Astrocyte (in vitro differentiated cells and primary cell): ENCODE results near the gene ZNF385D. TPM values are rescaled to one million over a fixed set of nuclear protein-coding genes. Genes with fewer than 3 reads are reported as not detected.

Experiments
- DNase-seq: peaks from one replicate; pipeline ENCODE4 v3.0.0-alpha.2; 2010; ENCODE audit warnings: low read depth
- FAIRE-seq: peaks from 2 replicates; lab custom pipeline; 2011; peaks lifted over from hg19 to GRCh38; lab: Jason Lieb, UNC
- H2AFZ ChIP-seq: 2 replicates; pipeline ENCODE4 v1.6.0; 2012; ENCODE audit warnings: low read depth, low read length, inconsistent platforms
- H3K27ac ChIP-seq: 2 replicates; pipeline ENCODE4 v1.5.1; 2011; ENCODE audit warnings: low read depth, low read length, inconsistent platforms
- H3K27me3 ChIP-seq: 2 replicates; pipeline ENCODE4 v1.6.0; 2011; ENCODE audit warnings: low read length, inconsistent platforms; ENCODE audit not compliant: insufficient read depth
- H3K36me3 ChIP-seq: 2 replicates; pipeline ENCODE4 v1.5.1; 2011; ENCODE audit warnings: low read length, inconsistent platforms; ENCODE audit not compliant: insufficient read depth
- H3K4me1 ChIP-seq: 2 replicates; pipeline ENCODE4 v1.5.1; 2011; ENCODE audit warnings: low read length, inconsistent platforms; ENCODE audit not compliant: insufficient read depth
- H3K4me2 ChIP-seq: 2 replicates; pipeline ENCODE4 v1.6.0; 2012; ENCODE audit warnings: low read length, inconsistent platforms
- H3K4me3 ChIP-seq: 2 replicates; pipeline ENCODE4 v1.5.1; 2011; ENCODE audit warnings: low read depth, mild to moderate bottlenecking, low read length, inconsistent platforms; ENCODE audit not compliant: insufficient read depth
- H3K79me2 ChIP-seq: 2 replicates; pipeline ENCODE4 v1.6.0; 2012; ENCODE audit warnings: mild to moderate bottlenecking, low read length, inconsistent platforms; ENCODE audit not compliant: insufficient read depth
- H3K9ac ChIP-seq: 2 replicates; pipeline ENCODE4 v1.6.0; 2012; ENCODE audit warnings: mild to moderate bottlenecking, low read length, inconsistent platforms
- H3K9me3 ChIP-seq: 2 replicates; pipeline ENCODE4 v1.5.1; 2012; ENCODE audit warnings: low read depth, mild to moderate bottlenecking, low read length, inconsistent platforms; ENCODE audit not compliant: insufficient read depth
- H4K20me1 ChIP-seq: 2 replicates; pipeline ENCODE4 v1.6.0; 2012; ENCODE audit warnings: low read length, inconsistent platforms; ENCODE audit not compliant: insufficient read depth
- H3K27ac Mint-ChIP-seq: one replicate; pipeline ENCODE4 v1.8.0; 2021; ENCODE audit warnings: mild to moderate bottlenecking, mixed read lengths; ENCODE audit not compliant: unreplicated experiment
- H3K27me3 Mint-ChIP-seq: one replicate; pipeline ENCODE4 v1.8.0; 2021; ENCODE audit warnings: low read depth, mixed read lengths; ENCODE audit not compliant: unreplicated experiment
- H3K36me3 Mint-ChIP-seq: one replicate; pipeline ENCODE4 v1.8.0; 2021; ENCODE audit warnings: low read depth, mixed read lengths; ENCODE audit not compliant: unreplicated experiment
- H3K4me1 Mint-ChIP-seq: one replicate; pipeline ENCODE4 v1.8.0; 2021; ENCODE audit warnings: low read depth, mixed read lengths; ENCODE audit not compliant: unreplicated experiment
- H3K4me3 Mint-ChIP-seq: one replicate; pipeline ENCODE4 v1.8.0; 2021; ENCODE audit warnings: mild to moderate bottlenecking, moderate library complexity, mixed read lengths; ENCODE audit not compliant: unreplicated experiment
- H3K9me3 Mint-ChIP-seq: one replicate; pipeline ENCODE4 v1.8.0; 2021; ENCODE audit warnings: mild to moderate bottlenecking, mixed read lengths; ENCODE audit not compliant: unreplicated experiment
- EZH2 ChIP-seq: IDR thresholded peaks from 2 replicates; pipeline ENCODE4 v1.6.1; 2012; ENCODE audit warnings: mild to moderate bottlenecking, low read length, inconsistent platforms; ENCODE audit not compliant: insufficient read depth
- total RNA-seq: library from RNA; stranded (reverse); gene quantifications from 2 replicates; pipeline ENCODE4 v1.2.1, GENCODE V29; 2021
- TF ChIP-seq, protein P1 (sequence below): IDR thresholded peaks from 2 replicates; pipeline ENCODE4 v1.5.1; 2011; ENCODE audit warnings: low read depth, mild to moderate bottlenecking, inconsistent platforms, low read length, moderate library complexity; ENCODE audit not compliant: insufficient read depth

Gene ZNF385D
- total RNA-seq, 1 donor from 2014 or later: 7.8 TPM

DNA sequence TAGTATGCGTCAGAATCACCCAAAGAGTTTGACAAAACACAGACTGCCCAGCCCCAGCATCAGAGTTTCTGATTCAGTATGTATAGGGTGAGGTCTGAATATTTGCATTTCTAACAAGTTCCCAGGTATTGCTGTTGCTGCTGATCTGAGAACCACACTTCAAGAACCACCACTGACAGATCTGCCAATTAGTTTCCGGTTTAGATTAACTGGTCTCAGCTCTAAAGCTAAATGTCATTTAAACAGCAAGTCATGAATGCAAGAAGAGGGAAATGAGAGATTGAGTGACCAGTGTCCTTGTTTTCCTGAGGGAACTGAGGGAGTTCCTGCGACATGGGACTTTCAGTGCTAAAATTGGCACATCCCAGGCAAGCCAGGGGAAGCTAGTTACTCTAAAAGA is 305.0 kb downstream of the ZNF385D start:
- H4K20me1 ChIP-seq: no peaks in the 10 kb centered on the region
- H3K27ac Mint-ChIP-seq: no peak overlapping the region
- no peaks in the 10 kb centered on the region for H3K4me1 Mint-ChIP-seq

DNA sequence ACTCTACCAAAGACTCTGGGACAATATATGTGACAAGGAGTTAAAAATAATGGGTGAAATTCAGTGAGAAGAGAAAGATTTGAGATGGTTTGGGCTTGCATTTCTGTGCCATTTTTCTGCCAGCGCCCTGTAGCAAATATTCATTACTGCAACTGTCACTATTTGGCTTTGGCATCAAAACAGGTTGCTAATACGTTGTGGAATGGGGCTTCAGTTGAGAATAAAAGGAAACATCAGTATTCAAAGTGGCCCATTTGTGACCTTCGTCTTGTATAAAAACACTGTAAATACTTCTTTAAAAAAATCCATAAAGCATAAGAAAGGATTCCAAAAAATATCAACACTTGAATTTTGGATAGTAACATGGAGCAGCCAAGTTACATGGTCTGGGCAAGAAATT is 309.2 kb downstream of the ZNF385D start:
- Histone ChIP-seq H3K79me2 (no peaks in the 10 kb centered on the region), H4K20me1 (no peaks in the 10 kb centered on the region), H3K4me3 (no peak overlapping the region), H2AFZ (no peak overlapping the region), H3K27me3 (no peaks in the 10 kb centered on the region), H3K27ac (no peak overlapping the region), H3K4me1 (no peaks in the 10 kb centered on the region), H3K36me3 (no peaks in the 10 kb centered on the region), H3K9ac (no peak overlapping the region), H3K4me2 (no peak overlapping the region), H3K9me3 (no peaks in the 10 kb centered on the region)
- H3K4me3 Mint-ChIP-seq: no peak overlapping the region
- H3K27ac Mint-ChIP-seq: no peak overlapping the region
- no peak for TF ChIP-seq EZH2
- TF ChIP-seq, protein P1, sequence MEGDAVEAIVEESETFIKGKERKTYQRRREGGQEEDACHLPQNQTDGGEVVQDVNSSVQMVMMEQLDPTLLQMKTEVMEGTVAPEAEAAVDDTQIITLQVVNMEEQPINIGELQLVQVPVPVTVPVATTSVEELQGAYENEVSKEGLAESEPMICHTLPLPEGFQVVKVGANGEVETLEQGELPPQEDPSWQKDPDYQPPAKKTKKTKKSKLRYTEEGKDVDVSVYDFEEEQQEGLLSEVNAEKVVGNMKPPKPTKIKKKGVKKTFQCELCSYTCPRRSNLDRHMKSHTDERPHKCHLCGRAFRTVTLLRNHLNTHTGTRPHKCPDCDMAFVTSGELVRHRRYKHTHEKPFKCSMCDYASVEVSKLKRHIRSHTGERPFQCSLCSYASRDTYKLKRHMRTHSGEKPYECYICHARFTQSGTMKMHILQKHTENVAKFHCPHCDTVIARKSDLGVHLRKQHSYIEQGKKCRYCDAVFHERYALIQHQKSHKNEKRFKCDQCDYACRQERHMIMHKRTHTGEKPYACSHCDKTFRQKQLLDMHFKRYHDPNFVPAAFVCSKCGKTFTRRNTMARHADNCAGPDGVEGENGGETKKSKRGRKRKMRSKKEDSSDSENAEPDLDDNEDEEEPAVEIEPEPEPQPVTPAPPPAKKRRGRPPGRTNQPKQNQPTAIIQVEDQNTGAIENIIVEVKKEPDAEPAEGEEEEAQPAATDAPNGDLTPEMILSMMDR: no peak
- no peak for DNase-seq
- no peaks in the 10 kb centered on the region for H3K4me1 Mint-ChIP-seq
- no peaks in the 10 kb centered on the region for H3K27me3 Mint-ChIP-seq
- H3K36me3 Mint-ChIP-seq: no peaks in the 10 kb centered on the region
- H3K9me3 Mint-ChIP-seq: no peaks in the 10 kb centered on the region
- no peak for FAIRE-seq

More for the DNA sequence above, 305.0 kb downstream of the ZNF385D start:
- Histone ChIP-seq H3K36me3 (no peaks in the 10 kb centered on the region), H3K9ac (no peak overlapping the region), H3K9me3 (no peaks in the 10 kb centered on the region), H3K4me3 (no peak overlapping the region), H3K4me2 (no peak overlapping the region), H2AFZ (no peak overlapping the region), H3K27ac (no peak overlapping the region), H3K79me2 (no peaks in the 10 kb centered on the region), H3K4me1 (peaks cover 9% of the 10 kb centered on the region), H3K27me3 (no peaks in the 10 kb centered on the region)
- no peak overlapping the region for H3K4me3 Mint-ChIP-seq
- FAIRE-seq (no peak), DNase-seq (no peak)
- H3K36me3 Mint-ChIP-seq: no peaks in the 10 kb centered on the region
- H3K27me3 Mint-ChIP-seq: no peaks in the 10 kb centered on the region
- no peak for TF ChIP-seq EZH2
- TF ChIP-seq, protein P1: no peak
- H3K9me3 Mint-ChIP-seq: no peaks in the 10 kb centered on the region

DNA sequence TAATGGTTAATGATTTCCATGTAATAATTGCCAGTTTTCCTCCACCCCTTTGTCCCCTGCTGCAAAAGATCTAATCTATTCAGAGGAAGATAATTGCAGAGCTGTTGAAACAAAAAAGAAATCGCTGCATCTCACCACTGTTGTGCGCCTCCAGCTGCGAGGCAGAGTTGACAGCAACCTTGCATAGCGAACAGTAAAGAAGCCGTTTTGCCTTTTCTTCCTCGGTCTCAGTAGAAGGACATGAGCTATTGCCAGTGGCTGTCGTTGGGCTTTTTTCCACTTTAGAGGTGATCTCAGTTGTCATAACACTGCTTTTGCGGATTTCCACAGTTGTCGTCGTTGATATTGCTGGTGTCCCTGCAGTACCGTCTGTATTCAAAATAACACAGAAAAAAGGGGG is 314.2 kb downstream of the ZNF385D start:
- TF ChIP-seq EZH2: no peak
- TF ChIP-seq, protein P1: no peak
- H3K4me3 ChIP-seq: no peak overlapping the region
- no peaks in the 10 kb centered on the region for H4K20me1 ChIP-seq
- Mint-ChIP-seq H3K4me3 (no peak overlapping the region), H3K4me1 (peaks cover 7% of the 10 kb centered on the region), H3K27ac (no peak overlapping the region), H3K27me3 (no peaks in the 10 kb centered on the region), H3K36me3 (no peaks in the 10 kb centered on the region), H3K9me3 (no peaks in the 10 kb centered on the region)
- H3K27me3 ChIP-seq: no peaks in the 10 kb centered on the region
- no peak overlapping the region for H3K27ac ChIP-seq
- H3K79me2 ChIP-seq: no peaks in the 10 kb centered on the region
- peak overlapping the region; percentile 8 for H3K4me2 ChIP-seq
- H3K36me3 ChIP-seq: no peaks in the 10 kb centered on the region
- FAIRE-seq (no peak), DNase-seq (no peak)
- H3K4me1 ChIP-seq: peaks cover 11% of the 10 kb centered on the region
- H3K9ac ChIP-seq: no peak overlapping the region
- H3K9me3 ChIP-seq: no peaks in the 10 kb centered on the region
- H2AFZ ChIP-seq: no peak overlapping the region
